Measurements from ENCODE around the gene ZNF669.

The ZNF669 gene

GRCh38 chr1:247110627-247111258, 6.6 kb upstream of the ZNF669 start:
- peak; percentile 76 for DNase-seq

- DNase-seq, result no peak
Measured at GRCh38 chr1:247107694-247108093, 3.5 kb upstream of the ZNF669 start.

- DNase-seq, result no peak
Measured at GRCh38 chr1:247105966-247106365, 1.8 kb upstream of the ZNF669 start.

GRCh38 chr1:247104965-247105364, 809 bp upstream of the ZNF669 start:
- no peak for DNase-seq

GRCh38 chr1:247102381-247102780, 1.8 kb downstream of the ZNF669 start:
- DNase-seq, result no peak

GRCh38 chr1:247100676-247101279, 3.4 kb downstream of the ZNF669 start:
- no peak for DNase-seq

- no peak for DNase-seq
Measured at GRCh38 chr1:247096958-247097357, 7.2 kb downstream of the ZNF669 start.

- no peak for DNase-seq
Measured at GRCh38 chr1:247096544-247096943, 7.6 kb downstream of the ZNF669 start.

GRCh38 chr1:247096112-247096511, 8.0 kb downstream of the ZNF669 start:
- DNase-seq, result no peak

GRCh38 chr1:247090455-247090854, 13.7 kb downstream of the ZNF669 start:
- DNase-seq, result no peak

GRCh38 chr1:247089616-247090375, 14.4 kb downstream of the ZNF669 start:
- no peak for DNase-seq

- DNase-seq, result no peak
Measured at GRCh38 chr1:247088967-247089366, 15.2 kb downstream of the ZNF669 start.

- no peak for DNase-seq
Measured at GRCh38 chr1:247087256-247087655, 16.9 kb downstream of the ZNF669 start.

- no peak for DNase-seq
Measured at GRCh38 chr1:247085310-247085709, 18.8 kb downstream of the ZNF669 start.

- no peak for DNase-seq
Measured at GRCh38 chr1:247084771-247085170, 19.4 kb downstream of the ZNF669 start.

GRCh38 chr1:247079141-247079874, 24.8 kb downstream of the ZNF669 start:
- DNase-seq, result peak; percentile 17

- DNase-seq, result peak; percentile 97
Measured at GRCh38 chr1:247078258-247079140, 25.7 kb downstream of the ZNF669 start, which contains the start of gene ZNF670. Gene ZNF670 (minus strand): TSS chr1:247078811. CDS start chr1:247078596, 215 bp downstream.

GRCh38 chr1:247077876-247078257, 26.3 kb downstream of the ZNF669 start:
- DNase-seq, result no peak

- no peak for DNase-seq
Measured at GRCh38 chr1:247077213-247077612, 26.9 kb downstream of the ZNF669 start.

- no peak for DNase-seq
Measured at GRCh38 chr1:247070645-247071044, 33.5 kb downstream of the ZNF669 start.

GRCh38 chr1:247064304-247064703, 39.9 kb downstream of the ZNF669 start:
- DNase-seq, result no peak

- DNase-seq, result no peak
Measured at GRCh38 chr1:247060771-247061170, 43.4 kb downstream of the ZNF669 start.
